OCI-LY7 (cell line): ENCODE results near the gene KCNH6. TPM values are rescaled to one million over a fixed set of nuclear protein-coding genes. Genes with fewer than 3 reads are reported as not detected.
A peak's percentile ranks its signal among the peaks of the same experiment; 100 is the strongest.

ENCODE experiments used
- BruUV-seq: library from RNA; stranded (reverse); fragments of 400-500 nt; replicated peaks from 2 replicates; lab custom pipeline; 2021; lab: Mats Ljungman, UMichigan
- CTCF ChIA-PET: fragments of 300-600 bp; sonication (Branson Sonifier 250); formaldehyde crosslinking; loops from one replicate; lab custom pipeline; 2022; ENCODE audit warnings: antibody characterized with exemption; ENCODE audit not compliant: unreplicated experiment; lab: Charles Lee
- POLR2A ChIA-PET: fragments of 300-600 bp; sonication (Branson Sonifier 250); formaldehyde crosslinking; loops from one replicate; lab custom pipeline; 2022; ENCODE audit warnings: antibody characterized with exemption; lab: Charles Lee
- DNase-seq: peaks from one replicate; pipeline ENCODE4 v3.0.0-alpha.2; 2015; ENCODE audit warnings: low spot score
- H2AFZ ChIP-seq: fragments of 200-600 bp; sonication (generic), shearing (Covaris generic); 2 replicates; pipeline ENCODE4 v1.6.1; 2014; ENCODE audit warnings: mild to moderate bottlenecking, antibody characterized with exemption, low read length, moderate library complexity
- H3K27ac ChIP-seq: fragments of 200-600 bp; sonication (generic); 2 replicates; pipeline ENCODE4 v1.5.1; 2014; ENCODE audit warnings: mixed run types, low read depth, mild to moderate bottlenecking, moderate library complexity, low read length, inconsistent platforms; ENCODE audit not compliant: poor library complexity, severe bottlenecking
- H3K36me3 ChIP-seq: fragments of 200-600 bp; sonication (generic); 2 replicates; pipeline ENCODE4 v1.6.1; 2014; ENCODE audit warnings: mild to moderate bottlenecking, antibody characterized with exemption, low read length, moderate library complexity, mixed read lengths; ENCODE audit not compliant: insufficient read depth
- H3K4me1 ChIP-seq: fragments of 200-600 bp; sonication (generic); 2 replicates; pipeline ENCODE4 v1.5.1; 2014; ENCODE audit warnings: mild to moderate bottlenecking, low read length; ENCODE audit not compliant: insufficient read depth, poor library complexity, severe bottlenecking
- H3K4me2 ChIP-seq: fragments of 200-600 bp; sonication (generic); 2 replicates; pipeline ENCODE4 v1.6.1; 2014; ENCODE audit warnings: mild to moderate bottlenecking, low read length
- H3K4me3 ChIP-seq: fragments of 200-600 bp; sonication (generic); 2 replicates; pipeline ENCODE4 v1.5.1; 2014; ENCODE audit warnings: mild to moderate bottlenecking, low read depth, low read length; ENCODE audit not compliant: poor library complexity, severe bottlenecking
- H3K79me2 ChIP-seq: fragments of 200-600 bp; sonication (generic); 2 replicates; pipeline ENCODE4 v1.6.1; 2016; ENCODE audit warnings: low read depth, mild to moderate bottlenecking, low read length, moderate library complexity, mixed read lengths; ENCODE audit not compliant: insufficient read depth
- H3K9me2 ChIP-seq: fragments of 200-600 bp; sonication (generic); 2 replicates; pipeline ENCODE4 v1.6.1; 2016; ENCODE audit warnings: mild to moderate bottlenecking, low read length, mixed read lengths; ENCODE audit not compliant: insufficient read depth
- H3K9me3 ChIP-seq: fragments of 200-600 bp; sonication (generic); 2 replicates; pipeline ENCODE4 v1.6.1; 2014; ENCODE audit warnings: mild to moderate bottlenecking, mixed run types, low read length, mixed read lengths
- H4K20me1 ChIP-seq: fragments of 200-600 bp; sonication (generic); 2 replicates; pipeline ENCODE4 v1.6.1; 2014; ENCODE audit warnings: mild to moderate bottlenecking, antibody characterized with exemption, low read length, moderate library complexity, mixed read lengths; ENCODE audit not compliant: insufficient read depth
- CTCF ChIP-seq: fragments of 200-600 bp; sonication (generic); conservative IDR thresholded peaks from 2 replicates; pipeline ENCODE4 v1.5.1; 2014; ENCODE audit warnings: mild to moderate bottlenecking, antibody characterized with exemption, low read length, moderate library complexity, mixed read lengths
- EZH2phosphoT487 ChIP-seq: fragments of 200-600 bp; sonication (generic); IDR thresholded peaks from 2 replicates; pipeline ENCODE4 v1.6.1; 2018; ENCODE audit warnings: low read depth, borderline replicate concordance, mild to moderate bottlenecking, mixed run types, antibody characterized with exemption, low read length, moderate library complexity, mixed read lengths
- intact Hi-C: fragments of 100-400 bp; cut with micrococcal nuclease; formaldehyde crosslinking; loops from one replicate; pipeline ENCODE4 v1.10.0; 2022; ENCODE audit not compliant: unreplicated experiment
- total RNA-seq, 2 experiments: library from RNA; depleted of rRNA in 1 of 2; stranded (reverse); fragments of >200 nt in 1 of 2; shearing (Covaris generic) in 1 of 2; gene quantifications; 2 replicates each; pipeline ENCODE4 v1.2.3, GENCODE V29; 2014 to 2022

Gene KCNH6
- total RNA-seq, 2 experiments from 2014 or later = not detected

GRCh38 chr17:63476459-63476853, 46.7 kb upstream of the KCNH6 start:
- Histone ChIP-seq H3K9me2 (no peaks in the 10 kb centered on the region), H3K36me3 (no peaks in the 10 kb centered on the region), H3K4me2 (peak overlapping the region; percentile 60), H3K4me1 (peaks cover 8% of the 10 kb centered on the region), H3K79me2 (no peaks in the 10 kb centered on the region), H4K20me1 (no peaks in the 10 kb centered on the region), H3K4me3 (peak overlapping the region; percentile 65), H3K9me3 (no peaks in the 10 kb centered on the region), H3K27ac (no peak overlapping the region), H2AFZ (peak overlapping the region; percentile 70; the same call in 1 of the 2 replicates)
- TF ChIP-seq EZH2phosphoT487 (no peak), CTCF (no peak)
- DNase-seq = peak; percentile 22
- intact Hi-C loops = loop anchor here (5.0 kb wide), 1 partner anchor 76 kb away; the partner anchor contains the start of gene DCAF7
- CTCF ChIA-PET = interaction anchor here (1.5 kb wide), 1 partner anchor 41 kb away, joined by 3 read pairs; no protein-coding TSS in a partner anchor
- POLR2A ChIA-PET = interaction anchor here (0.5 to 1.1 kb wide), 2 partner anchors 41 to 266 kb away, joined by 3 read pairs; no protein-coding TSS in a partner anchor
- BruUV-seq = no TSS peak

GRCh38 chr17:63476854-63477479, 46.2 kb upstream of the KCNH6 start, which contains the start of gene ACE:
ACE (plus strand) TSS chr17:63477061; CDS start chr17:63477095, 34 bp downstream.
- Histone ChIP-seq H4K20me1 (no peaks in the 10 kb centered on the region), H3K27ac (peak within 1 kb of the TSS; percentile 29), H3K4me3 (peak within 1 kb of the TSS; percentile 65), H3K79me2 (no peaks in the 10 kb centered on the region), H3K9me3 (no peaks in the 10 kb centered on the region), H3K4me2 (peak within 1 kb of the TSS; percentile 60), H3K9me2 (no peaks in the 10 kb centered on the region), H2AFZ (peak within 1 kb of the TSS; percentile 70), H3K4me1 (peaks cover 8% of the 10 kb centered on the region), H3K36me3 (no peaks in the 10 kb centered on the region)
- intact Hi-C loops = loop anchor here (5.0 kb wide), 1 partner anchor 75 kb away; the partner anchor contains the start of gene DCAF7
- CTCF ChIA-PET = interaction anchor here (1.5 kb wide), 1 partner anchor 42 kb away, joined by 3 read pairs; no protein-coding TSS in a partner anchor
- TF ChIP-seq CTCF (no peak), EZH2phosphoT487 (no peak)
- no TSS peak for BruUV-seq
- DNase-seq = peak; percentile 82
- POLR2A ChIA-PET = interaction anchor here (0.5 to 1.1 kb wide), 3 partner anchors 41 to 313 kb away, joined by 3 read pairs; no protein-coding TSS in a partner anchor
